OCI-LY3 (cell line): ENCODE measurements around the gene PLXDC2.

Experiments
- EZH2phosphoT487 ChIP-seq: fragments of 200-600 bp; shearing (Covaris generic); IDR thresholded peaks from 2 replicates; pipeline ENCODE4 v1.6.1; 2018; ENCODE audit warnings: antibody characterized with exemption, mixed run types, low read depth
- TF ChIP-seq, protein P1 (sequence below): fragments of 200-600, 300-600 bp; sonication (generic); IDR thresholded peaks from 2 replicates; pipeline ENCODE4 v1.5.1; 2014; ENCODE audit warnings: antibody characterized with exemption, low read length, low read depth

GRCh38 chr10:20085115-20085514 lies 268.9 kb downstream of the PLXDC2 start:
- TF ChIP-seq, protein P1, sequence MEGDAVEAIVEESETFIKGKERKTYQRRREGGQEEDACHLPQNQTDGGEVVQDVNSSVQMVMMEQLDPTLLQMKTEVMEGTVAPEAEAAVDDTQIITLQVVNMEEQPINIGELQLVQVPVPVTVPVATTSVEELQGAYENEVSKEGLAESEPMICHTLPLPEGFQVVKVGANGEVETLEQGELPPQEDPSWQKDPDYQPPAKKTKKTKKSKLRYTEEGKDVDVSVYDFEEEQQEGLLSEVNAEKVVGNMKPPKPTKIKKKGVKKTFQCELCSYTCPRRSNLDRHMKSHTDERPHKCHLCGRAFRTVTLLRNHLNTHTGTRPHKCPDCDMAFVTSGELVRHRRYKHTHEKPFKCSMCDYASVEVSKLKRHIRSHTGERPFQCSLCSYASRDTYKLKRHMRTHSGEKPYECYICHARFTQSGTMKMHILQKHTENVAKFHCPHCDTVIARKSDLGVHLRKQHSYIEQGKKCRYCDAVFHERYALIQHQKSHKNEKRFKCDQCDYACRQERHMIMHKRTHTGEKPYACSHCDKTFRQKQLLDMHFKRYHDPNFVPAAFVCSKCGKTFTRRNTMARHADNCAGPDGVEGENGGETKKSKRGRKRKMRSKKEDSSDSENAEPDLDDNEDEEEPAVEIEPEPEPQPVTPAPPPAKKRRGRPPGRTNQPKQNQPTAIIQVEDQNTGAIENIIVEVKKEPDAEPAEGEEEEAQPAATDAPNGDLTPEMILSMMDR: no peak
- TF ChIP-seq EZH2phosphoT487: no peak
